WTC11 (cell line): ENCODE results near the gene SCYL1. TPM values are rescaled to one million over a fixed set of nuclear protein-coding genes. Genes with fewer than 3 reads are reported as not detected.

Source experiments
- ATAC-seq: fragments of 200-7000 bp; cut with Tn5 transposase; 2 replicates; pipeline ENCODE4 v1.10.0; 2021; ENCODE audit warnings: mild to moderate bottlenecking, moderate library complexity
- CTCF ChIA-PET: fragments of 300-600 bp; sonication (Branson Sonifier 250); formaldehyde crosslinking; loops from one replicate; lab custom pipeline; 2021; ENCODE audit warnings: antibody characterized with exemption; lab: Charles Lee
- POLR2A ChIA-PET: fragments of 350-600 bp; sonication (Branson Sonifier 250); formaldehyde crosslinking; loops from one replicate; lab custom pipeline; 2021; ENCODE audit warnings: antibody characterized with exemption; lab: Charles Lee
- DNase-seq: peaks from one replicate; pipeline ENCODE4 v3.0.0; 2021; ENCODE audit warnings: low spot score
- H3K27ac Mint-ChIP-seq: 2 replicates; pipeline ENCODE4 v1.8.0; 2021; ENCODE audit warnings: mixed read lengths
- H3K27me3 Mint-ChIP-seq: 2 replicates; pipeline ENCODE4 v1.8.0; 2021; ENCODE audit warnings: low read depth, mild to moderate bottlenecking, moderate library complexity, mixed read lengths
- H3K36me3 Mint-ChIP-seq: 2 replicates; pipeline ENCODE4 v1.8.0; 2021; ENCODE audit warnings: mixed read lengths
- H3K4me1 Mint-ChIP-seq: 2 replicates; pipeline ENCODE4 v1.8.0; 2022; ENCODE audit warnings: mixed read lengths
- H3K4me3 Mint-ChIP-seq: 2 replicates; pipeline ENCODE4 v1.8.0; 2021; ENCODE audit warnings: mild to moderate bottlenecking, moderate library complexity, mixed read lengths
- H3K9me3 Mint-ChIP-seq: 2 replicates; pipeline ENCODE4 v1.8.0; 2021; ENCODE audit warnings: mixed read lengths
- AFF4 ChIP-seq: sonication (generic); formaldehyde crosslinking; IDR thresholded peaks from 2 replicates; pipeline ENCODE4 v1.8.1; 2023; ENCODE audit warnings: mild to moderate bottlenecking, missing genetic modification reagents, borderline replicate concordance
- CTCF ChIP-seq: fragments of 200-600 bp; IDR thresholded peaks from 2 replicates; pipeline ENCODE4 v1.8.0; 2022; ENCODE audit warnings: antibody characterized with exemption
- FOXJ3 ChIP-seq: sonication (generic); formaldehyde crosslinking; IDR thresholded peaks from 2 replicates; pipeline ENCODE4 v1.9.0; 2021; ENCODE audit warnings: missing genetic modification reagents, mild to moderate bottlenecking, borderline replicate concordance
- MAX ChIP-seq: sonication (generic); formaldehyde crosslinking; IDR thresholded peaks from 2 replicates; pipeline ENCODE4 v1.8.0; 2022; ENCODE audit warnings: mild to moderate bottlenecking, missing genetic modification reagents
- NFATC4 ChIP-seq: fragments of 250-450 bp; sonication (Bioruptor Pico); IDR thresholded peaks from 2 replicates; pipeline ENCODE4 v1.9.0; 2021; ENCODE audit warnings: mild to moderate bottlenecking
- NR1H2 ChIP-seq: sonication (generic); formaldehyde crosslinking; IDR thresholded peaks from 2 replicates; pipeline ENCODE4 v1.9.0; 2021; ENCODE audit warnings: mild to moderate bottlenecking, moderate library complexity, missing genetic modification reagents
- SP1 ChIP-seq: sonication (generic); formaldehyde crosslinking; conservative IDR thresholded peaks from 2 replicates; pipeline ENCODE4 v1.8.1; 2022; ENCODE audit warnings: missing genetic modification reagents
- TEAD1 ChIP-seq: sonication (generic); formaldehyde crosslinking; IDR thresholded peaks from 2 replicates; pipeline ENCODE4 v1.8.0; 2022; ENCODE audit warnings: mild to moderate bottlenecking, missing genetic modification reagents
- ZBTB21 ChIP-seq: sonication (generic); formaldehyde crosslinking; IDR thresholded peaks from 2 replicates; pipeline ENCODE4 v1.8.1; 2023; ENCODE audit warnings: mild to moderate bottlenecking, missing genetic modification reagents, borderline replicate concordance
- ZNF232 ChIP-seq: sonication (generic); formaldehyde crosslinking; IDR thresholded peaks from 2 replicates; pipeline ENCODE4 v1.8.0; 2022; ENCODE audit warnings: mild to moderate bottlenecking, missing genetic modification reagents
- ZNF281 ChIP-seq: sonication (generic); formaldehyde crosslinking; IDR thresholded peaks from 2 replicates; pipeline ENCODE4 v1.8.0; 2023; ENCODE audit warnings: mild to moderate bottlenecking, missing genetic modification reagents
- total RNA-seq: library from RNA; stranded (reverse); gene quantifications from 3 replicates; pipeline ENCODE4 v1.2.3, GENCODE V29; 2021

SCYL1 gene
- total RNA-seq, 1 experiment from 2014 or later = 76.8 TPM

GRCh38 chr11:65545853-65546216 is 21.0 kb downstream of the SCYL1 start (continued):
- TF ChIP-seq NFATC4 (CRISPR knock-in tag) (no peak), ZBTB21 (CRISPR knock-in tag) (no peak), TEAD1 (no peak), ZNF281 (CRISPR knock-in tag) (no peak), NR1H2 (CRISPR knock-in tag) (no peak)

- ChIA-PET POLR2A (no interaction called here), CTCF (interaction anchor here (0.6 to 10.3 kb wide), 17 partner anchors 8 to 1646 kb away, joined by 3 to 270 read pairs (median 4); partner anchors contain the start of genes FAM89B, LTBP3 and ZNRD2)
Observed at GRCh38 chr11:65546217-65546958, 21.5 kb downstream of the SCYL1 start.

GRCh38 chr11:65547446-65548125 is 22.7 kb downstream of the SCYL1 start:
- Mint-ChIP-seq H3K4me1 (peaks cover 29% of the 10 kb centered on the region), H3K4me3 (peak overlapping the region; percentile 16; the same call in 1 of the 2 replicates), H3K27ac (no peak overlapping the region), H3K9me3 (no peaks in the 10 kb centered on the region), H3K27me3 (peaks cover 98% of the 10 kb centered on the region), H3K36me3 (no peaks in the 10 kb centered on the region)
- peak; percentile 52 for DNase-seq
- no peak; the same call in 1 of the 2 replicates for ATAC-seq
- TF ChIP-seq CTCF (peak; percentile 41; the same call in 1 of the 2 replicates), MAX (CRISPR knock-in tag) (no peak), AFF4 (CRISPR knock-in tag) (no peak)
- ChIA-PET CTCF (interaction anchor here (0.6 to 10.3 kb wide), 9 partner anchors 10 to 577 kb away, joined by 3 to 270 read pairs (median 7); partner anchors contain the start of genes FAM89B, LTBP3 and ZNRD2), POLR2A (no interaction called here)

More at GRCh38 chr11:65546217-65546958, 21.5 kb downstream of the SCYL1 start:
- Mint-ChIP-seq H3K4me1 (peaks cover 18% of the 10 kb centered on the region), H3K4me3 (peak overlapping the region; percentile 66), H3K36me3 (no peaks in the 10 kb centered on the region)
- peak; percentile 78 for ATAC-seq
- DNase-seq = peak; percentile 99
- TF ChIP-seq FOXJ3 (CRISPR knock-in tag) (no peak), ZNF232 (CRISPR knock-in tag) (0 out of 2 replicates have a peak, but pooled peaks have one; percentile 41), MAX (CRISPR knock-in tag) (peak; percentile 37), SP1 (CRISPR knock-in tag) (peak; percentile 70; the same call in 1 of the 2 replicates)
- TF ChIP-seq, all 79 proteins: peak for 3
- Mint-ChIP-seq H3K27ac (no peak overlapping the region), H3K9me3 (no peaks in the 10 kb centered on the region), H3K27me3 (peaks cover 95% of the 10 kb centered on the region)
